ENCODE measurements around the gene PLXDC2.
"Not testable (repeated sequence)": the region's sequence is repeated elsewhere in the genome, so short reads cannot be mapped to it uniquely, and the experiment has no call there.

PLXDC2 gene

DNA sequence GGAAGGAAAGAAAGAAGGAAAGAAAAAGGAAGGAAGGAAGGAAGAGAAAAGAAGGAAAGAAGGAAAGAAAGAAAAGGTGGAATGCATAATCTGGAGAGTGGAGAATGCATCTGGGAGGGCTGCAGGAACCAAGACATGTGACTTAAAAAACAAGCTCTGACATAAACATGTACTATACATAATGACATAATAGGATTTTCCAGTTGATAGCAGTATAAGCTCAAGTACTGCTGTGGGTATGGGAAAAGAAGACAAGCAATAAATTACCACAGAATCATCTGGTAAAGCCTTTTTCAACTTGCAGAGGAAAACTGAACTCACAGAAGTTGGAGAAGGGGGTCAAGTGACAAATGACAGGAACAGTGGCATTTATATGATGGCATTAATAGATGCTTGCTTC, 345.9 kb downstream of the PLXDC2 start:
- DNase-seq (ENCODE audit: insufficient read length, low spot score) = no peak
- no peak for FAIRE-seq

GRCh38 chr10:20166096-20166675, 350.0 kb downstream of the PLXDC2 start:
- FAIRE-seq (no peak), DNase-seq (ENCODE audit: insufficient read length, low spot score) (no peak)

- no peak for DNase-seq (ENCODE audit: insufficient read length, low spot score)
- no peak for FAIRE-seq
Measured at GRCh38 chr10:20170661-20171060, 354.4 kb downstream of the PLXDC2 start.

- FAIRE-seq (no peak), DNase-seq (ENCODE audit: insufficient read length, low spot score) (no peak)
Measured at GRCh38 chr10:20173046-20173445, 356.8 kb downstream of the PLXDC2 start.

DNA sequence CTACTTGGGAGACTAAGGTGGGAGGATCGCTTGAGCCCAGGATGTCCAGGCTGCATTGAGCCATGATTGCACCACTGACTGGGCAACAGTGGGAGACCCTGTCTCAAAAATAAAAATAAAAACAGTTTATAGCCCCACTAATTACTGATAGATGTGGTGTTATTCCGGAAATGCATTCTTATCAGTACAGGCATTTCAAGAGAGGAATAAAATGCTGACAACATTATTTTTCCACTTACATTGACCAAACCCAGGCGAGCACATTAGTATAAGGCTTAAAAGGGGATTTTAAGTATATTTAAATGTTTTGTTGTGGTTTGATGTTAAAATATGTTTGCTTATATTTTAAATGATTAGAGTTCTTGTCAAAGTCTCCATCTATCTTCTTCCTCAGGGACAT, 359.5 kb downstream of the PLXDC2 start:
- DNase-seq (ENCODE audit: insufficient read length, low spot score) (no peak), FAIRE-seq (no peak)

DNA sequence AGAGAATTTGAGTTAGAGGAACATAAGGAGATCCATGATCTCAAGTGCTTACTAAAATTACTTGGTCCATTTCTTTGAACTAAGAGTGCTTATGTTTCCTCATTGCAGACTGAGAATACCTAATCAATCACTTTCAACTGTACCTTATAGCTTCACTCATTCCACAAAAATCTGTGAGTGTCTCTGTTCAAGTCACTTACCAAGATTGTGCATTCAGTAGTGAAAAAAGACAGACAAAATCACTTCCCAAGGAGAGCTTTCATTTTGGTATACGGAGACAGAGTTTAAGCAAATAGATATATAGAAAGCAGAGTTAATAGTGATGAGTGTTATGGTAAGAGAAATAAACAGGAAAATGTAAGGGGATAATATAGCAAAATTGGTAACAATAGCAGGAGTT, 364.5 kb downstream of the PLXDC2 start:
- FAIRE-seq (no peak), DNase-seq (ENCODE audit: insufficient read length, low spot score) (no peak)

- no peak for DNase-seq (ENCODE audit: insufficient read length, low spot score)
- no peak for FAIRE-seq
Measured at GRCh38 chr10:20181434-20181833, 365.2 kb downstream of the PLXDC2 start.

- DNase-seq (ENCODE audit: insufficient read length, low spot score) (no peak), FAIRE-seq (no peak)
Measured at GRCh38 chr10:20185116-20185515, 368.9 kb downstream of the PLXDC2 start.

DNA sequence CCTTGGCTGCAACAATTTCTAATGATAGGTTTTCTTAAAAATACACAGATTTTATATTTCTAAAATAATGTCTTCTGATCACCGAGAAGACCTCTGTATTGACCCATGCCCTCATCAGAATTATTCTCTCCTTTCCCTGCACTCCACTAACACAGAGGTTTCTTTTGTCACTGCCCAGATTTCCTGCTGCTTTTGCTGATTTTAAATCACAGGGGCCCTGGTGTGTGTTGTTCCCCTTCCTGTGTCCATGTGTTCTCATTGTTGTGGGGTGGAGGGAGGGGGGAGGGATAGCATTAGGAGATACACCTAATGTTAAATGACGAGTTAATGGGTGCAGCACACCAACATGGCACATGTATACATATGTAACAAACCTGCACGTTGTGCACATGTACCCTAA, 375.2 kb downstream of the PLXDC2 start:
- FAIRE-seq; DNase-seq (ENCODE audit: insufficient read length, low spot score): not testable (repeated sequence)

DNA sequence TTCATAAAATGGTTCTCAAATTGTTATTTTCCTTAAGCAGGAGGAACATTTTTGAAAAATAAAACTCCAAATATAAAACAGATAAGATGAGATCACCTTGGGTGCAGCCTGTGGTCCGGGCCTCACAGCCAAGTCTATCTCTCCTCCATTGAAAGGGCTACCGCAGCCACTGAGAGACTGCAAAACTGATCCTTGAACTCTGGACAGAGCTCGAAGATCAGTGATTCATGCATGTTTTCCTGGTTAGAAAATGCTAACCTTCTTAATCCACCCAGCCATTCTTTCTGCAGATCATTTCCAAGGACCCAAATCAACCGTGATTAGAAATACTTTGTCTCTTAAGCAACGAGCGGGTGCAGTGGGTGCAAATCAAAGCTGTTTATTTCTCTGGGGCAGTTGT, 378.8 kb downstream of the PLXDC2 start:
- FAIRE-seq (no peak), DNase-seq (ENCODE audit: insufficient read length, low spot score) (no peak)

- no peak for FAIRE-seq
- DNase-seq (ENCODE audit: insufficient read length, low spot score) = no peak
Measured at GRCh38 chr10:20200758-20201157, 384.5 kb downstream of the PLXDC2 start.

- DNase-seq (ENCODE audit: insufficient read length, low spot score) (no peak), FAIRE-seq (no peak)
Measured at GRCh38 chr10:20202337-20202736, 386.1 kb downstream of the PLXDC2 start.

- no peak for FAIRE-seq
Measured at GRCh38 chr10:20207653-20208052, 391.4 kb downstream of the PLXDC2 start.

GRCh38 chr10:20209098-20209497, 392.9 kb downstream of the PLXDC2 start:
- FAIRE-seq; DNase-seq (ENCODE audit: insufficient read length, low spot score): not testable (repeated sequence)

More at GRCh38 chr10:20207653-20208052, 391.4 kb downstream of the PLXDC2 start:
- no peak for DNase-seq (ENCODE audit: insufficient read length, low spot score)

- DNase-seq (ENCODE audit: insufficient read length, low spot score) (no peak), FAIRE-seq (no peak)
Measured at GRCh38 chr10:20215547-20216152, 399.4 kb downstream of the PLXDC2 start.

DNA sequence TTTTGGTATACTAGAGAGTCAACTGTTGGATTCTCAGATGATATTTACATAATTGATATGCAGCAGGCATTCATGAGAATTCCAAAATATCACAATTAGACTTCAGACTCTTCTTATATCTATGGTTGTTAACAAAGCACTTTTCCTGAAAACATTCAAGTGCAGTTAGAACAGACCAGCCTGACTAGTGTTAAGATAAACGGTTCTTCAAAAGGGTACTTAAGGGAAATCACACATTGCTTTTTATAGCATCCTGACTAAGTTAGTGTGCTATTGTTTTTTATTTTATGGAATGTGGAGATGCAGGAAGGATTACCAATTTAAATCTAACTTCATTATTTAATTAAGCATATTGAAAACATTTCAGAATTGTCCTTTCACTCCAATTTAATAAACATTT, 405.1 kb downstream of the PLXDC2 start:
- DNase-seq (ENCODE audit: insufficient read length, low spot score) (no peak), FAIRE-seq (no peak)

DNA sequence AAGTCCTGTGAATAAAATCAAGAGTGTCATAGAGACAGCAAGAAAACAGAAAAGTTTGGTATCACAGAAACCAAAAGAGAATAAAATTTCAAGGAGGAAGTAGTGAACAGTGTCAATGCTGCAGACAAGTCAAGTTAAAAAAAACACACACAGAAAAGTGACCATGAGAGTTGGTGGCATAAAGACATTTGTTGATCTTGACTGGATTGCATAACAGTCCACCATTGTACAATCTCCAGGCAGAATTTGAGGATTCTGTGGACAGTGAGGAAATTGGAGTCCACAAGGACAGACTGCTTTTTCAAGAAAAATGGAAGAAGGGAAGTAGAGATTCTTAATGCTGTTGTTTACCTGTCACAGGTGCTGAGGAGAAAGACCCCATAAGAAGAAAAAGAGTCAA, 412.5 kb downstream of the PLXDC2 start:
- FAIRE-seq = no peak
- no peak for DNase-seq (ENCODE audit: insufficient read length, low spot score)

GRCh38 chr10:20232079-20232705, 416.0 kb downstream of the PLXDC2 start:
- DNase-seq (ENCODE audit: insufficient read length, low spot score) = no peak
- FAIRE-seq = no peak

GRCh38 chr10:20233423-20233822, 417.2 kb downstream of the PLXDC2 start:
- FAIRE-seq (no peak), DNase-seq (ENCODE audit: insufficient read length, low spot score) (no peak)

- no peak for FAIRE-seq
- no peak for DNase-seq (ENCODE audit: insufficient read length, low spot score)
Measured at GRCh38 chr10:20234579-20234978, 418.3 kb downstream of the PLXDC2 start.

GRCh38 chr10:20237091-20237570, 420.9 kb downstream of the PLXDC2 start:
- DNase-seq (ENCODE audit: insufficient read length, low spot score) (no peak), FAIRE-seq (no peak)

DNA sequence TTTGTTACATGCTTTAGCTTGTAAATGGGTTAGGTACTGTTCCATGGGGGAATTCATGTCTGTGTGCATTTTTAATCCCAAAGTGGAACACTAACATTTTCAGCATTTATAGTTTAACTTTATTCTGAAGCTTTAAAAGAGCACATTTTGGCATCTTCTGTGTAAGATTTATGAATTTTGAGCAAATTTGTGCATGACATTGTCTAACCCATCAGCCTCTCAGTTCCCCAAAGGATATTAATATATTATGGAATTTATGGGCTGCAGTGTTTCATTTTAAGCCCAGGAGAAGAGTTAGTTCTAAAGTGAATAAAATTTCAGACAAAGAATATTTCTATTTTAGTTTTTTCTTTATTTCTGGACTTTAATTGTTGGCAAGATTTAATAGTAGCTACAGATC, 421.4 kb downstream of the PLXDC2 start:
- FAIRE-seq (no peak), DNase-seq (ENCODE audit: insufficient read length, low spot score) (no peak)

All from GM19239 (cell line).